ENCODE data around the gene CBY1.

CBY1 gene

GRCh38 chr22:38704654-38705234 lies 48.3 kb downstream of the CBY1 start:
- no peaks in the 10 kb centered on the region for H3K9me3 Mint-ChIP-seq
- H3K27ac Mint-ChIP-seq: peak overlapping the region; percentile 98
- H3K4me1 Mint-ChIP-seq (ENCODE audit: low read depth): peaks cover 59% of the 10 kb centered on the region
- no peaks in the 10 kb centered on the region for H3K27me3 Mint-ChIP-seq
- H3K36me3 Mint-ChIP-seq (ENCODE audit: low read depth): peaks cover 34% of the 10 kb centered on the region
- H3K4me3 Mint-ChIP-seq: peak overlapping the region; percentile 89

- H3K4me1 Mint-ChIP-seq (ENCODE audit: low read depth): peaks cover 64% of the 10 kb centered on the region
- peaks cover 37% of the 10 kb centered on the region for H3K36me3 Mint-ChIP-seq (ENCODE audit: low read depth)
- H3K27ac Mint-ChIP-seq: peak within 1 kb of the TSS; percentile 98
- no peaks in the 10 kb centered on the region for H3K27me3 Mint-ChIP-seq
- H3K4me3 Mint-ChIP-seq: peak within 1 kb of the TSS; percentile 91
- no peaks in the 10 kb centered on the region for H3K9me3 Mint-ChIP-seq
Measured at GRCh38 chr22:38705235-38706100, 49.0 kb downstream of the CBY1 start, which contains the start of gene GTPBP1. GTPBP1 (plus strand) TSS chr22:38705944; CDS start chr22:38705956, 12 bp downstream.

GRCh38 chr22:38706101-38706900 lies 49.9 kb downstream of the CBY1 start:
- peak overlapping the region; percentile 91 for H3K4me3 Mint-ChIP-seq
- peak overlapping the region; percentile 86 for H3K27ac Mint-ChIP-seq
- H3K27me3 Mint-ChIP-seq: no peaks in the 10 kb centered on the region
- H3K36me3 Mint-ChIP-seq (ENCODE audit: low read depth): peaks cover 46% of the 10 kb centered on the region
- no peaks in the 10 kb centered on the region for H3K9me3 Mint-ChIP-seq
- peaks cover 71% of the 10 kb centered on the region for H3K4me1 Mint-ChIP-seq (ENCODE audit: low read depth)

- Mint-ChIP-seq H3K27me3 (no peaks in the 10 kb centered on the region), H3K4me3 (peak overlapping the region; percentile 91), H3K4me1 (ENCODE audit: low read depth) (peaks cover 70% of the 10 kb centered on the region), H3K27ac (peak overlapping the region; percentile 86), H3K36me3 (ENCODE audit: low read depth) (peaks cover 47% of the 10 kb centered on the region), H3K9me3 (no peaks in the 10 kb centered on the region)
Measured at GRCh38 chr22:38706901-38707195, 50.4 kb downstream of the CBY1 start.

- H3K27ac Mint-ChIP-seq: peak overlapping the region; percentile 86
- H3K9me3 Mint-ChIP-seq: no peaks in the 10 kb centered on the region
- peaks cover 52% of the 10 kb centered on the region for H3K36me3 Mint-ChIP-seq (ENCODE audit: low read depth)
- H3K4me3 Mint-ChIP-seq: peak overlapping the region; percentile 91
- H3K4me1 Mint-ChIP-seq (ENCODE audit: low read depth): peaks cover 74% of the 10 kb centered on the region
- no peaks in the 10 kb centered on the region for H3K27me3 Mint-ChIP-seq
Measured at GRCh38 chr22:38707346-38707745, 50.9 kb downstream of the CBY1 start.

GRCh38 chr22:38707984-38708383 lies 51.5 kb downstream of the CBY1 start:
- Mint-ChIP-seq H3K9me3 (no peaks in the 10 kb centered on the region), H3K27ac (peak overlapping the region; percentile 26), H3K4me3 (peak overlapping the region; percentile 91), H3K4me1 (ENCODE audit: low read depth) (peaks cover 80% of the 10 kb centered on the region), H3K27me3 (no peaks in the 10 kb centered on the region), H3K36me3 (ENCODE audit: low read depth) (peaks cover 55% of the 10 kb centered on the region)

- no peaks in the 10 kb centered on the region for H3K27me3 Mint-ChIP-seq
- H3K4me3 Mint-ChIP-seq: peak overlapping the region; percentile 37
- no peaks in the 10 kb centered on the region for H3K9me3 Mint-ChIP-seq
- H3K36me3 Mint-ChIP-seq (ENCODE audit: low read depth): peaks cover 63% of the 10 kb centered on the region
- H3K4me1 Mint-ChIP-seq (ENCODE audit: low read depth): peaks cover 84% of the 10 kb centered on the region
- H3K27ac Mint-ChIP-seq: no peak overlapping the region
Measured at GRCh38 chr22:38709306-38709705, 52.9 kb downstream of the CBY1 start.

- H3K27ac Mint-ChIP-seq: no peak overlapping the region
- H3K4me1 Mint-ChIP-seq (ENCODE audit: low read depth): peaks cover 82% of the 10 kb centered on the region
- no peaks in the 10 kb centered on the region for H3K9me3 Mint-ChIP-seq
- no peak overlapping the region for H3K4me3 Mint-ChIP-seq
- H3K36me3 Mint-ChIP-seq (ENCODE audit: low read depth): peaks cover 69% of the 10 kb centered on the region
- no peaks in the 10 kb centered on the region for H3K27me3 Mint-ChIP-seq
Measured at GRCh38 chr22:38710351-38710750, 53.9 kb downstream of the CBY1 start.

- Mint-ChIP-seq H3K36me3 (ENCODE audit: low read depth) (peaks cover 73% of the 10 kb centered on the region), H3K9me3 (no peaks in the 10 kb centered on the region), H3K27ac (peak overlapping the region; percentile 61), H3K4me1 (ENCODE audit: low read depth) (peaks cover 80% of the 10 kb centered on the region), H3K4me3 (no peak overlapping the region), H3K27me3 (no peaks in the 10 kb centered on the region)
Measured at GRCh38 chr22:38710866-38711265, 54.4 kb downstream of the CBY1 start.

GRCh38 chr22:38712486-38713207 lies 56.2 kb downstream of the CBY1 start:
- Mint-ChIP-seq H3K4me1 (ENCODE audit: low read depth) (peaks cover 70% of the 10 kb centered on the region), H3K27me3 (no peaks in the 10 kb centered on the region), H3K36me3 (ENCODE audit: low read depth) (peaks cover 73% of the 10 kb centered on the region), H3K9me3 (no peaks in the 10 kb centered on the region), H3K27ac (peak overlapping the region; percentile 74), H3K4me3 (no peak overlapping the region)

- no peaks in the 10 kb centered on the region for H3K9me3 Mint-ChIP-seq
- H3K27ac Mint-ChIP-seq: peak overlapping the region; percentile 74
- H3K27me3 Mint-ChIP-seq: no peaks in the 10 kb centered on the region
- peaks cover 72% of the 10 kb centered on the region for H3K36me3 Mint-ChIP-seq (ENCODE audit: low read depth)
- peaks cover 66% of the 10 kb centered on the region for H3K4me1 Mint-ChIP-seq (ENCODE audit: low read depth)
- H3K4me3 Mint-ChIP-seq: no peak overlapping the region
Measured at GRCh38 chr22:38713921-38714320, 57.5 kb downstream of the CBY1 start.

- no peaks in the 10 kb centered on the region for H3K9me3 Mint-ChIP-seq
- H3K4me3 Mint-ChIP-seq: no peak overlapping the region
- peaks cover 66% of the 10 kb centered on the region for H3K36me3 Mint-ChIP-seq (ENCODE audit: low read depth)
- H3K27ac Mint-ChIP-seq: peak overlapping the region; percentile 14
- H3K27me3 Mint-ChIP-seq: no peaks in the 10 kb centered on the region
- H3K4me1 Mint-ChIP-seq (ENCODE audit: low read depth): peaks cover 54% of the 10 kb centered on the region
Measured at GRCh38 chr22:38715176-38715764, 58.8 kb downstream of the CBY1 start.

GRCh38 chr22:38715852-38716251 lies 59.4 kb downstream of the CBY1 start:
- Mint-ChIP-seq H3K9me3 (no peaks in the 10 kb centered on the region), H3K36me3 (ENCODE audit: low read depth) (peaks cover 65% of the 10 kb centered on the region), H3K27ac (no peak overlapping the region), H3K4me1 (ENCODE audit: low read depth) (peaks cover 48% of the 10 kb centered on the region), H3K27me3 (no peaks in the 10 kb centered on the region), H3K4me3 (no peak overlapping the region)

- H3K27me3 Mint-ChIP-seq: no peaks in the 10 kb centered on the region
- peaks cover 44% of the 10 kb centered on the region for H3K4me1 Mint-ChIP-seq (ENCODE audit: low read depth)
- no peaks in the 10 kb centered on the region for H3K9me3 Mint-ChIP-seq
- H3K4me3 Mint-ChIP-seq: no peak overlapping the region
- peaks cover 62% of the 10 kb centered on the region for H3K36me3 Mint-ChIP-seq (ENCODE audit: low read depth)
- H3K27ac Mint-ChIP-seq: no peak overlapping the region
Measured at GRCh38 chr22:38716271-38716670, 59.8 kb downstream of the CBY1 start.
